DMS114 treated with DMSO at 0.1 percent for 48 hours (cell line): ENCODE measurements around the gene SLC18B1.

Experiments used
- DNase-seq: peaks from one replicate; lab custom pipeline; 2025; ENCODE audit not compliant: unreplicated experiment; lab: John Stamatoyannopoulos, UW

The SLC18B1 gene

DNA sequence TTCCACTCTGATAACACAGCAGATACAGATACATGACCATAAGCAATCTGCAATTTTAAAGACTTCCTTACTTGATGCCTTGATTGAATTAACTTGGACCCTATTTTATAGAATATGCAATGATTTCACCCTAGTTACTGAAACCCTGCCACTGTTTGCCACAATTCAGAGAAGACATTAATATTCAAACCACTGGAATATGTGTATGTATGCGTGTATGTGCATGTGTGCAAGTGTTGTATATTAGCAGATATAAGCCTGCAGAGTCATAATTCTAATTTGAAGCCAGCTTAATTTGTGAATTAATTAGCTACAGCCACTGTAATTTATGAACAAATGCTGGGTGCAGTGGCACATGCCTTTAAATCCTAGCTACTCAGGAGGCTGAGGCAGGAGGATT is 50.0 kb downstream of the SLC18B1 start:
- DNase-seq: no peak

DNA sequence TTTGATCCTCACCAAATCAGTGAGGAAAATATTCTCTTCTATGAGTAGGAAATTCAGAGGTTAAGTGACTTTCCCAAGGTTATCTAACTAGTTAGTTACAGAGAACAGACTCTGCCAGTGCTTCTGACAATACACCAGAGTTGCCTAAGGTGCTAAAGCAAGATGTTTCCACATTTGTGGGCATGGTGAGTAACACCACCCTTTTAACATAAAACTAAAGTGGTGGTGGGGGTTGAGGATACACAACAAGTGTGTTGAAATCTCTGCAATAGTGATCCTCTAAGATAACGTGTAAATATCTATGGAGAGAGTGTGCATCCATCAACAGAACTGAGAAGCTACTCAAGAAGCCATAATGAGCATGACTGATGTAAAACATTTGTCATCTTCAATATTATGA is 52.4 kb downstream of the SLC18B1 start:
- DNase-seq: no peak

- DNase-seq: no peak
These were observed 55.9 kb downstream of the SLC18B1 start for GRCh38 chr6:132742495-132742894.

DNA sequence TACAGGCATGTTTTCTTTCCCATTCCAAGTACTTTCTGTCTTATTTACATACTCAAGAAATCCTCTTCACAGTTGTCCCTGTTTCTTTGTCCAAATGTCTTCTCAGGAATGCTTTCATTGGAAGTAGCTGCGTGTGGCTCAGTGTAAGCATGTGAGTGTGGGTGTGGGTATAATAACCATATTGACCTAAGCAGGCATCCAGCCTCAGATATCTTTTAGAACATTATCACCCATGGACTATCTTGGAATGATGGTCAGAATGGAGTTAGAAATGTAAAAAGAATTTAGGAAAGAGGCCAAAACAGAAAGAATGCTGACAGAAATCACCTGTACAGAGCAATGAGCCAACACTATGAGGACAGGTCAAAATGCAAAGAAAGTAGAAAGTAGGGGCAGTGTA is 57.2 kb downstream of the SLC18B1 start:
- DNase-seq: no peak

DNA sequence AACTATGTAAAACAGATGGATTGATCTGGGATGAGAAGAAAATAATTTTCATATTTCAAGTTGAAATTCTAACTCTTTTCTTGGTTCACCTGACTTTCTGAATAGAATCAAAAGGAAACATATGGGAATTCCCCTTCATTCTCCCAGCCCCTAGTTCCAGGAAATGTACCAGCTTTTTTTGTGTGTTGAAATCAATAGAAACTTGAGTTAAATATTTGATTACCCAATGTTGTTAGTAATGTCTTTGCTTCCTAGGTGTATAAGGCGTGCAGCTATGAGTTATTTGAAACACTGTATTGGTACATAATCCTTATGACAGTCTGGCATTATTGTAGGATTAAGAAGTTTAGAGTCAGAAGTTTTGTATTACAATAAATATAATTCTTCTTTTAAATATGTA is 62.2 kb downstream of the SLC18B1 start:
- DNase-seq: no peak

- no peak for DNase-seq
These were observed 63.7 kb downstream of the SLC18B1 start for GRCh38 chr6:132734694-132735236.

DNA sequence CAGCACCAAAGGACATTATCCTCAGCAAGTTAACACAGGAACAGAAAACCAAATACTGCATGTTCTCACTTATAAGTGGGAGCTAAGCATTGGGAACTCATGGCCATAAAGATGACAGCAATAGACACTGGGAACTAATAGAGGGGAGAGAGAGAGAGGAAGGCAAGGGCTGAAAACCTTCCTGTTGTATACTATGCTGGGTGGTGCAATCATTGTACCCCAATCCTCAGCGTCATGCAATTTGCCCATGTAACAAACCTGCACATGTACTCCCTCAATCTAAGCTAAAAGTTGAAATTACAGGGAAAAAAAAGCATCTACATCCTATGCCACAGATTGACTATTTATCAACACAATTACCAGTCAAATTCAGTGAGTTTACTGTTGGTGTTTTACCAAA is 64.6 kb downstream of the SLC18B1 start:
- DNase-seq: no peak

DNA sequence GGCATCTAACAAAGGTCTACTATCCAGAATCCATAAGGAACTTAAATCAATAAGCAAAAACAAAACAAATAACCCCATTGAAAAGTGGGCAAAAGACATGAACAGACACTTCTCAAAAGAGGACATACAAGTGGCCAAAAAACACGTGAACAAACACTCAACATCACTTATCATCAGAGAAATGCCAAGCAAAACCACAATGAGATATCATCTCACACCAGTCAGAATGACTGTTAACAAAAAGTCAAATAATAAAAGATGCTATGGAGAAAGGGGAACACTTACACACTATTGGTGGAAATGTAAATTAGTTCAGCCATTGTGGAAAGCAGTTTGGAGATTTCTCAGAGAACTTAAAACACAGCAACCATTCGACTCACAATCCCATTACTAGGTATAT is 65.2 kb downstream of the SLC18B1 start:
- no peak for DNase-seq

DNA sequence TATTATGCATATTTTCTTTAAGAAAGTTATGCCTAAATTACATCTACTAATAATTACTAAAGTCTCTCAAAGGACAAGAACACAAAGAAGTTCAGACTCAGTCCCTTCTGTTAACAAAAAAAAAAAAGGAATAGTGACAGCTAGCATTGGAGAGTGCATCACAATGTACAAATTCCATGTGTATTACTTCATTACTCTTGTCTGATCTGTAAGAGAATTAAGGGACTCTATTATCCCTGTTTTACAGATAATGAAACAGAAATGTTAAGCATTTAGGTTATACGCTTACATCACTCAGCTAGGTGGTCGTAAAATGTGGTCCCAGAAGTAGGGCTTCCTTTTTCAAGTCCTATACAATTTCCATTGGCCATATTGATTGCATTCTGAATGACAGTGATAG is 67.4 kb downstream of the SLC18B1 start:
- DNase-seq: no peak

DNA sequence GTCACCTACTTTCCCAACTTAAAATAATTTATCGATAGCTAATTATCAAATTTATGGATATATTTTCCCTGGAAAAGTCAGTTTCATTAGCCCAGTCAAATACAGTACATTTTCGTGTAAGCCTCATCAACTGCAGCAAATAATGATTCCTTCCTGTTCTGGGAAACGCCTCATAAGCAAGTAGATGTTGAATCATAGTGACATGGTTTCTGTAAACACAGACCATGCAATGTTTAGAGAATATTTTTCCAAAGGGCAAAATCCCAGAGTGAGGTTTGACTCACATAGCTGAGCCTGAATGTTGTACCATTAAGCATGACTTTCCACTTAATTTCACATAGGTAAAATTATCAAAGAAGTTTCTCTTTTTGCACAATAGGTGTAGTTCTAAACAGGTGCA is 67.9 kb downstream of the SLC18B1 start:
- DNase-seq: no peak

DNA sequence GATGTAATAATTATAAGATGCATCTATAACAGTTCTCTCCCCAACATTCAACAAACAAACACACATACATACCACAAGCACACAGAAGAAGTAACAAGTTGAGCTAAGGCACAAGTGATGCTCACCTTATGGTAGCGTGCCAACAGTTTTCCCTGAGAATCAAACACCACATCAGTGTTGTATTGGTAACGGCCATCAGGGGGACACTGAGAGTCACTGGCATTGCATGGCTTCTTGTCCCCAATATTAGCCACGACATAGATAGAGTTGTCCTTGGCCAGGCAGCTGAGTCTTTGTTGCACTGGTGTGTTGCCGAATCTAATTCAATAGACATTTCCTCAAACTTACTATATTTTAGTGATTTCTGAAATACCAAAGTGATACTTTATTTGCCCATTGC is 69.8 kb downstream of the SLC18B1 start:
- no peak for DNase-seq

GRCh38 chr6:132726608-132726975 is 71.8 kb downstream of the SLC18B1 start:
- no peak for DNase-seq

DNA sequence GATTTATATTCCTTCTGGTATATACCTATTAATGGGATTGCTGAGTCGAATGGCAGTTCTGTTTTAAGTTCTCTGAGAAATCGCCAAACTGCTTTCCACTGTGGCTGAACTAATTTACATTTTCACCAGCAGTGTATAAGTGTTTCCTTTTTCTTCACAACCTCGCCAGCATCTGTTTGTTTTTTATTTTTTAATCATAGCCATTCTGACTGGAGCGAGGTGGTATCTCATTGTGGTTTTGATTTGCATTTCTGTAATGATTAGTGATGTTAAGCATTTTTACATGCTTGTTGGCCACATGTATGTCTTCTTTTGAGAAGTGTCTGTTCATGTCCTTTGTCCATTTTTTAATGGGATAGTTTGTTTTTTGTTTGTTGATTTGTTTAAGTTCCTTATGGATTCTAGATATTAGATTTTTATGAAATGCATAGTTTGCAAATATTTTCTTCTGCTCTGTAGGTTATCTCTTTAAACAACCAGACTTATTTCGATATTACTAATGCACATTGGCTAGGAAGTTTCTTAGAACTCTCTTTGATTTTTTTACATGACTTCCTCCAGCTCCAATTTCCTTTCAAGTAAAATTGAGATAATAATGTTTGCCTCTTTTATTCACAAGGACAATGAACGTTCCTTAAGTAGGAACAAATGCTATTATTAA is 72.4 kb downstream of the SLC18B1 start:
- DNase-seq: no peak

- DNase-seq: no peak
These were observed 73.0 kb downstream of the SLC18B1 start for GRCh38 chr6:132725471-132725870.

GRCh38 chr6:132719736-132720448 is 78.5 kb downstream of the SLC18B1 start:
- no peak for DNase-seq
